NCI-H2196 (cell line): ENCODE data around the gene SDHB.

Source experiments
- DNase-seq: peaks from one replicate; lab custom pipeline; 2025; ENCODE audit not compliant: unreplicated experiment; lab: John Stamatoyannopoulos, UW

Gene SDHB

DNA sequence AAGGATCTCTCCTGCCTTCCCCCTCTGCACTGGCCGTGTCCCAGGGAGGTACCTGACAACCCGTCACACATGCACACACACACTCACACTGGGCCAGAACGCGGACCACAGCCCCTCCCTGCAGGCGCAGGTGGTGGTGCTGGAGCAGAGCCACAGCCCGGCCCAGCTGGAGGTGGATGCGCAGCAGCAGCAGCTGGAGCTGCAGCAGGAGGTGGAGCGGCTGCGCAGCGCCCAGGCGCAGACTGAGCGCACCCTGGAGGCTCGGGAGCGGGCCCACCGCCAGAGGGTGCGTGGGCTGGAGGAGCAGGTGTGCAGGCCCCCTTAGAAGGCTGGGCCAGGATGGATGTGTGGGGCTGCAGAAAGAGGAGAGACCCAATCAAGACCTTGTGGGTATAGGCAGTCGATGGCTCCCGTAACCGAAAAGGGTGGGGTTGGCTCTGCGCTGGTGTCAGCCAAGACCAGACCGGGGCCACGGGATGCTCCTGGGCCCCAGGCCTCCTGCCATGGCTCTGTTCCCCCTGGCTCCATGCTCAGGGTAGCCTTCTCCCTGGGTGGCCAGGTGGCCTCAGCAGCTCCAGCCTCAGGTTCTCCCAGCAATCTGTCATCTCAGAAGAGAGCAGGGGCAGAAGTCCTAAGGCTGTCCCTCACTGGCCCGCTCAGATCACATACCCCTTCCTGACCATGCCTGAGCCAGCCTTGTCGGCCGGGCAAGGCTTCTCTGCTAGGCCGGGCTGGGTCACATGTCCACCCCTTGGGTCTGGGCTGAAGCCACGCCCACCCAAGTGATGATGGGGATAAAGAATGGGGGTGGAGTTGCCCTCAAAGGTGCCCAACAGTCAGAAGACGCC is 82.3 kb downstream of the SDHB start:
- DNase-seq = peak; percentile 79

DNA sequence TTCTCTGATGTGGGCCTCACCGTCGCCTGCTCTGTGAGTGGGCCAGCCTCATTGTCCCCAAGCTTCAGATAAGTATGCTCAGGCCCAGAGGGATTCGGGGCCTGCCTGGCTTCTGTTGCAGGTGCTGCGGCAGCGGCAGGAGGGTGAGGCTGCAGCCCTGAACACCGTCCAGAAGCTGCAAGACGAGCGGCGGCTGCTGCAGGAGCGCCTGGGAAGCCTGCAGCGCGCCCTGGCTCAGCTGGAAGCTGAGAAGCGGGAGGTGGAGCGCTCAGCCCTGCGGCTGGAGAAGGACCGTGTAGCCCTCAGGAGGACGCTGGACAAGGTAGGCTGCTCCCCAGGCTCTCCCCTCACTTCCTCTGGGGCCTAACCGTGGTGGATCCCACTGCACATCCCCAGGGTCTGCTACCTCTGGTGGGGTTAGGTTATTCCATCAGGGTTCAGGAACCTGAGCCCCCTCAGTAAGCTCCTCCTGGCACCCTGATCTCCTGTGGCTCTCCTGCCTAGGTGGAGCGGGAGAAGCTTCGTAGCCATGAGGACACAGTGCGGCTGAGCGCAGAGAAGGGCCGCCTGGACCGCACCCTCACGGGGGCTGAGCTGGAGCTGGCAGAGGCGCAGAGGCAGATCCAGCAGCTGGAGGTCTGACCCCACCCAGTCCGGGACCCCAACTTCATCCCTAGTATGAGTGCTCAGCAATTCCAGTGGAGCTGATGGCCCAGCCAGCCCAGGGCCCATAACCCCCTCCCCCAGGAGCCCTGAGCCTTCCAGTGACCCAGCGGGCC is 83.5 kb downstream of the SDHB start:
- DNase-seq = no peak

GRCh38 chr1:16969651-16970050 is 84.2 kb downstream of the SDHB start:
- no peak for DNase-seq

- no peak for DNase-seq
Measured at GRCh38 chr1:16969057-16969611, 84.7 kb downstream of the SDHB start.
